GM23338 (cell line): Measurements from ENCODE around the gene AHNAK2. TPM values are rescaled to one million over a fixed set of nuclear protein-coding genes. Genes with fewer than 3 reads are reported as not detected.

Source experiments
- ATAC-seq: fragments of 200-7000 bp; cut with Tn5 transposase; 3 replicates; pipeline ENCODE4 v1.9.1; 2020
- DNase-seq: peaks from one replicate; pipeline ENCODE4 v3.0.0-alpha.2; 2015; ENCODE audit warnings: low spot score
- H2AFZ ChIP-seq: fragments of 200-600 bp; sonication (generic); 2 replicates; pipeline ENCODE4 v1.8.0; 2016; ENCODE audit warnings: antibody characterized with exemption, mild to moderate bottlenecking, moderate library complexity
- H3F3A ChIP-seq: fragments of 200-600 bp; sonication (generic); replicated peaks from 2 replicates; pipeline ENCODE4 v1.8.0; 2017; ENCODE audit warnings: antibody characterized with exemption, mixed run types, low read depth
- H3K27ac ChIP-seq: fragments of 200-600 bp; sonication (generic); 2 replicates; pipeline ENCODE4 v1.6.1; 2016; ENCODE audit warnings: low read depth
- H3K27me3 ChIP-seq: fragments of 200-600 bp; sonication (generic); 2 replicates; pipeline ENCODE4 v1.8.0; 2016; ENCODE audit warnings: mild to moderate bottlenecking, mixed run types, moderate library complexity; ENCODE audit not compliant: insufficient read depth
- H3K36me3 ChIP-seq: fragments of 200-600 bp; sonication (generic); 2 replicates; pipeline ENCODE4 v1.8.0; 2016; ENCODE audit warnings: mild to moderate bottlenecking; ENCODE audit not compliant: insufficient read depth
- H3K4me1 ChIP-seq: fragments of 200-600 bp; sonication (generic); 2 replicates; pipeline ENCODE4 v1.8.0; 2016; ENCODE audit warnings: mild to moderate bottlenecking, moderate library complexity; ENCODE audit not compliant: insufficient read depth
- H3K4me2 ChIP-seq: fragments of 200-600 bp; sonication (generic); 2 replicates; pipeline ENCODE4 v1.7.1; 2017; ENCODE audit warnings: mixed run types
- H3K4me3 ChIP-seq: fragments of 200-600 bp; sonication (generic); 2 replicates; pipeline ENCODE4 v1.6.1; 2016; ENCODE audit warnings: mixed run types
- H3K79me2 ChIP-seq: fragments of 200-600 bp; sonication (generic); replicated peaks from 2 replicates; pipeline ENCODE4 v1.8.0; 2017; ENCODE audit warnings: mild to moderate bottlenecking; ENCODE audit not compliant: insufficient read depth
- H3K9me2 ChIP-seq: fragments of 200-600 bp; sonication (generic); 2 replicates; pipeline ENCODE4 v1.8.0; 2017; ENCODE audit not compliant: insufficient read depth
- H4K20me1 ChIP-seq: fragments of 200-600 bp; sonication (generic); replicated peaks from 2 replicates; pipeline ENCODE4 v1.8.0; 2017; ENCODE audit warnings: mild to moderate bottlenecking; ENCODE audit not compliant: insufficient read depth
- H3K27ac Mint-ChIP-seq: 2 replicates; pipeline ENCODE4 v1.8.0; 2020; ENCODE audit warnings: inconsistent platforms, mild to moderate bottlenecking, moderate library complexity, mixed read lengths
- H3K27me3 Mint-ChIP-seq: 3 replicates; pipeline ENCODE4 v1.8.0; 2022; ENCODE audit warnings: low read depth, mild to moderate bottlenecking, moderate library complexity, mixed read lengths, inconsistent platforms; ENCODE audit not compliant: insufficient read depth, poor library complexity
- H3K36me3 Mint-ChIP-seq: 3 replicates; pipeline ENCODE4 v1.8.0; 2021; ENCODE audit warnings: low read depth, mild to moderate bottlenecking, inconsistent platforms, moderate library complexity, mixed read lengths
- H3K4me1 Mint-ChIP-seq: 3 replicates; pipeline ENCODE4 v1.8.0; 2020; ENCODE audit warnings: mild to moderate bottlenecking, inconsistent platforms, mixed read lengths
- H3K4me3 Mint-ChIP-seq: 3 replicates; pipeline ENCODE4 v1.8.0; 2021; ENCODE audit warnings: moderate library complexity, mild to moderate bottlenecking, inconsistent platforms, mixed read lengths
- H3K9me3 Mint-ChIP-seq: 3 replicates; pipeline ENCODE4 v1.8.0; 2020; ENCODE audit warnings: moderate library complexity, mild to moderate bottlenecking, inconsistent platforms, mixed read lengths
- CTCF ChIP-seq, 2 experiments: fragments of 200-600 bp in 1 of 2; sonication (generic) in 1 of 2; conservative IDR thresholded peaks; 2 replicates each; pipeline versions ENCODE4 v1.5.1 to v1.6.1; 2016 to 2017; ENCODE audit warnings: antibody characterized with exemption in 2 of 2, low read depth in 2 of 2, mild to moderate bottlenecking in 2 of 2, moderate library complexity in 1 of 2
- ETS1 ChIP-seq: IDR thresholded peaks from 2 replicates; pipeline ENCODE4 v1.6.1; 2016; ENCODE audit warnings: antibody characterized with exemption
- NANOG ChIP-seq: IDR thresholded peaks from 2 replicates; pipeline ENCODE4 v1.6.1; 2016; ENCODE audit warnings: antibody characterized with exemption, borderline replicate concordance
- REST ChIP-seq: IDR thresholded peaks from one replicate; pipeline ENCODE4 v1.6.1; 2018; ENCODE audit warnings: antibody characterized with exemption; ENCODE audit not compliant: unreplicated experiment
- ZNF114 ChIP-seq: fragments of 250-450 bp; sonication (Bioruptor Pico); IDR thresholded peaks from 2 replicates; pipeline ENCODE4 v1.5.0; 2020; ENCODE audit warnings: mild to moderate bottlenecking, moderate library complexity
- ZNF462 ChIP-seq: fragments of 250-450 bp; sonication (Bioruptor Pico); IDR thresholded peaks from 2 replicates; pipeline ENCODE4 v1.5.0; 2020; ENCODE audit warnings: mild to moderate bottlenecking, moderate library complexity
- polyA plus RNA-seq: library from polyadenylated mRNA; unstranded; fragments of >200 nt; fragmentation: Nextera tagmentation; extraction: Ambion mirVana; gene quantifications from 2 replicates; pipeline ENCODE4 v1.2.1, GENCODE V29; 2016
- total RNA-seq: library from RNA; depleted of rRNA; stranded (reverse); fragments of >200 nt; shearing (Covaris generic); gene quantifications from 2 replicates; pipeline ENCODE4 v1.2.3, GENCODE V29; 2014

The AHNAK2 gene
- total and polyA plus RNA-seq, 2 experiments from 2014 or later: 1.1 to 2.6 TPM

GRCh38 chr14:104957146-104958113, 20.7 kb downstream of the AHNAK2 start:
- H3K36me3 Mint-ChIP-seq: peaks cover 4% of the 10 kb centered on the region; the same call in 2 of the 3 replicates
- TF ChIP-seq CTCF (conservative IDR thresholded peaks at IDR 0.05; ENCODE audit: low read depth in 2 of 2) (no peak), ZNF462 (CRISPR knock-in tag) (no peak), NANOG (no peak), ETS1 (no peak), REST (no peak), ZNF114 (CRISPR knock-in tag) (no peak)
- no peak for ATAC-seq

More at GRCh38 chr14:104957146-104958113, 20.7 kb downstream of the AHNAK2 start:
- Mint-ChIP-seq H3K27me3 (peaks cover 10% of the 10 kb centered on the region), H3K4me1 (no peaks in the 10 kb centered on the region), H3K27ac (no peak overlapping the region), H3K9me3 (peaks cover 6% of the 10 kb centered on the region), H3K4me3 (no peak overlapping the region)
- Histone ChIP-seq H3K27me3 (no peaks in the 10 kb centered on the region), H3K79me2 (no peaks in the 10 kb centered on the region), H4K20me1 (no peaks in the 10 kb centered on the region), H3K4me1 (no peaks in the 10 kb centered on the region), H3K4me3 (no peak overlapping the region), H2AFZ (no peak overlapping the region), H3K27ac (no peak overlapping the region), H3K9me2 (no peaks in the 10 kb centered on the region), H3K36me3 (no peaks in the 10 kb centered on the region), H3K4me2 (no peak overlapping the region), H3F3A (no peaks in the 10 kb centered on the region)
- no peak for DNase-seq
